Ishikawa (cell line): Measurements from ENCODE around the gene WSB2.

Experiments
- CEBPB ChIP-seq: IDR thresholded peaks from 2 replicates; pipeline ENCODE4 v1.6.1; 2012
- CREB1 ChIP-seq: IDR thresholded peaks from 2 replicates; pipeline ENCODE4 v1.6.1; 2012; ENCODE audit warnings: low read depth
- EGR1 ChIP-seq: IDR thresholded peaks from 2 replicates; pipeline ENCODE4 v1.6.1; 2012
- EP300 ChIP-seq: IDR thresholded peaks from 2 replicates; pipeline ENCODE4 v1.6.1; 2012; ENCODE audit warnings: borderline replicate concordance
- FOXM1 ChIP-seq: IDR thresholded peaks from 2 replicates; pipeline ENCODE4 v1.6.1; 2012; ENCODE audit warnings: low read depth, borderline replicate concordance
- NFIC ChIP-seq: IDR thresholded peaks from 2 replicates; pipeline ENCODE4 v1.6.1; 2012
- RAD21 ChIP-seq: IDR thresholded peaks from 2 replicates; pipeline ENCODE4 v1.6.1; 2012; ENCODE audit warnings: low read depth
- TAF1 ChIP-seq: IDR thresholded peaks from 2 replicates; pipeline ENCODE4 v1.6.1; 2012; ENCODE audit warnings: low read depth, mild to moderate bottlenecking
- TCF12 ChIP-seq: IDR thresholded peaks from 2 replicates; pipeline ENCODE4 v1.6.1; 2012; ENCODE audit warnings: low read depth
- TEAD4 ChIP-seq: IDR thresholded peaks from 2 replicates; pipeline ENCODE4 v1.6.1; 2012
- YY1 ChIP-seq: IDR thresholded peaks from 2 replicates; pipeline ENCODE4 v1.6.1; 2012; ENCODE audit warnings: low read depth
- ZBTB7A ChIP-seq: IDR thresholded peaks from 2 replicates; pipeline ENCODE4 v1.6.1; 2012; ENCODE audit warnings: low read depth
- TF ChIP-seq, protein P1 (sequence below): IDR thresholded peaks from 2 replicates; pipeline ENCODE4 v1.6.1; 2012
- TF ChIP-seq, protein P2 (sequence below): IDR thresholded peaks from 2 replicates; pipeline ENCODE4 v1.6.1; 2012
- TF ChIP-seq, protein P3 (sequence below): IDR thresholded peaks from 2 replicates; pipeline ENCODE4 v1.6.1; 2012; ENCODE audit warnings: low read depth, mild to moderate bottlenecking

The WSB2 gene

DNA sequence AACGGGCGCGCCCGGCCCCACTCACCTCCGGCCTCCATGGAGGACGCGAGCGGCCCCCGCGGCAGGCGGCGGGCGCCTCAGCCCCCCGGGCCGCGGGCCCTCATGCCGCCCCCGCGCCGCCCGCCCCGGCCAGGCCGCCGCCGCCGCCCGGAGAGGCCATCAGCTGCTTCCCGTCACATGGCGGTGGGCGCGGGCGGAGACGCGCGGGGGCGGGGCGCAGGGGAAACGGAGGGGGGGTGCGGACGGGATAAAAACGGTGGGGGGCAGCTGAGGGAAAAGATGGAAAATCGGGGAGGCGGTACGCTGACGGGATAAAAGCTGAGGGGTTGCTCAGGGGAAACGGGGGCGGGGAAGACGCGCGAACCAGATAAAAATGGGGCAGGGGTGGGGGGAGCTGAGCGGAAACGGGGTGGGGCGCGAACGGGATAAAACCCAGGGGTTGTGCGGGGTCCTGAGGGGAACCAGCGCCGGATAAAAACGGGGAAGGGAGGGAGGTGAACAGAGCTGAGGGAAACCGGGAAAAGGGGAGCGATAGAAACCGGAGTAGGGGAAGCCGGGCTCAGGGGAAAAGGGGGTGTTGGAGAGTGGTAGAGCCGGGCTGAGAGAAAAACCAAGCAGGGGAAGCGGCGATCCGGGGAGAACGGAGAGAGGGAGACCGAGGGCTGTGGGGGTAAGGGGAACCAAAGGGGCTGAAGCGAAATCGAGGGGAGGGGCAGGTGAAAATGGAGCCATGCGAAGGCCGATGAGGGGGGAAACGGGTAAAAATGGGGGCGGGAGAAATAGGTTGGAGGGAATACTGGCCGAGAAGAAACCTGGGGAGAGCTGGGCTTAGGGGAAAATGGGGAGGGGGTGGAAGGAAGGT lies at the start of gene WSB2:
TSS of gene WSB2 (minus strand) at position 169 of the 862 bp plus-strand sequence. CDS start at position 38, 131 bp downstream.
- TF ChIP-seq EP300 = no peak
- TF ChIP-seq EGR1 = peak; percentile 73
- TF ChIP-seq, protein P1, sequence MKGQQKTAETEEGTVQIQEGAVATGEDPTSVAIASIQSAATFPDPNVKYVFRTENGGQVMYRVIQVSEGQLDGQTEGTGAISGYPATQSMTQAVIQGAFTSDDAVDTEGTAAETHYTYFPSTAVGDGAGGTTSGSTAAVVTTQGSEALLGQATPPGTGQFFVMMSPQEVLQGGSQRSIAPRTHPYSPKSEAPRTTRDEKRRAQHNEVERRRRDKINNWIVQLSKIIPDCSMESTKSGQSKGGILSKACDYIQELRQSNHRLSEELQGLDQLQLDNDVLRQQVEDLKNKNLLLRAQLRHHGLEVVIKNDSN = peak; percentile 89
- TF ChIP-seq YY1 = 0 out of 2 replicates have a peak, but pooled peaks have one; percentile 31
- peak; percentile 5 for TF ChIP-seq TAF1
- TF ChIP-seq ZBTB7A = peak; percentile 48; the same call in 1 of the 2 replicates
- no peak for TF ChIP-seq FOXM1

DNA sequence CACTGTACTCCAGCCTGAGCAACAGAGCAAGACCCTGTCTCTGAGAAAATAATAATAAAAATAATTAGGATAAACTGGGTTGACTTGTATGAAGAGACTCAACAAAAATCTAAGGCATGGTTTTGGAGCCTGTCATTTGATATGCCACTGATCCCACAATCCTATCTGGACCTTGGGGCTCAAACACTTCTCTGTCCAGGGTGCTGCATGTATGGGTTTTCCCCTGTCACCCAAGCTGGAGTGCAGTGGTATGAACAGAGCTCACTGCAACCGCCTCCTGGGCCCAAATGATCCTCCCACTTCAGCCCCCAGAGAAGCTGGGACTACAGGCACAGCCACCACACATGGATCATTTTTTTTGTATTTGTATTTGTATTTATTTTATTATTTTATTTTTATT lies 48.1 kb upstream of the WSB2 start:
- TF ChIP-seq TAF1 = no peak
- no peak for TF ChIP-seq NFIC
- TF ChIP-seq, protein P2, sequence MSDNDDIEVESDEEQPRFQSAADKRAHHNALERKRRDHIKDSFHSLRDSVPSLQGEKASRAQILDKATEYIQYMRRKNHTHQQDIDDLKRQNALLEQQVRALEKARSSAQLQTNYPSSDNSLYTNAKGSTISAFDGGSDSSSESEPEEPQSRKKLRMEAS = no peak
- TF ChIP-seq, protein P3, sequence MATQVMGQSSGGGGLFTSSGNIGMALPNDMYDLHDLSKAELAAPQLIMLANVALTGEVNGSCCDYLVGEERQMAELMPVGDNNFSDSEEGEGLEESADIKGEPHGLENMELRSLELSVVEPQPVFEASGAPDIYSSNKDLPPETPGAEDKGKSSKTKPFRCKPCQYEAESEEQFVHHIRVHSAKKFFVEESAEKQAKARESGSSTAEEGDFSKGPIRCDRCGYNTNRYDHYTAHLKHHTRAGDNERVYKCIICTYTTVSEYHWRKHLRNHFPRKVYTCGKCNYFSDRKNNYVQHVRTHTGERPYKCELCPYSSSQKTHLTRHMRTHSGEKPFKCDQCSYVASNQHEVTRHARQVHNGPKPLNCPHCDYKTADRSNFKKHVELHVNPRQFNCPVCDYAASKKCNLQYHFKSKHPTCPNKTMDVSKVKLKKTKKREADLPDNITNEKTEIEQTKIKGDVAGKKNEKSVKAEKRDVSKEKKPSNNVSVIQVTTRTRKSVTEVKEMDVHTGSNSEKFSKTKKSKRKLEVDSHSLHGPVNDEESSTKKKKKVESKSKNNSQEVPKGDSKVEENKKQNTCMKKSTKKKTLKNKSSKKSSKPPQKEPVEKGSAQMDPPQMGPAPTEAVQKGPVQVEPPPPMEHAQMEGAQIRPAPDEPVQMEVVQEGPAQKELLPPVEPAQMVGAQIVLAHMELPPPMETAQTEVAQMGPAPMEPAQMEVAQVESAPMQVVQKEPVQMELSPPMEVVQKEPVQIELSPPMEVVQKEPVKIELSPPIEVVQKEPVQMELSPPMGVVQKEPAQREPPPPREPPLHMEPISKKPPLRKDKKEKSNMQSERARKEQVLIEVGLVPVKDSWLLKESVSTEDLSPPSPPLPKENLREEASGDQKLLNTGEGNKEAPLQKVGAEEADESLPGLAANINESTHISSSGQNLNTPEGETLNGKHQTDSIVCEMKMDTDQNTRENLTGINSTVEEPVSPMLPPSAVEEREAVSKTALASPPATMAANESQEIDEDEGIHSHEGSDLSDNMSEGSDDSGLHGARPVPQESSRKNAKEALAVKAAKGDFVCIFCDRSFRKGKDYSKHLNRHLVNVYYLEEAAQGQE = peak; percentile 70
- TF ChIP-seq TCF12 = no peak
- TF ChIP-seq, protein P1 = no peak
- no peak for TF ChIP-seq CREB1

DNA sequence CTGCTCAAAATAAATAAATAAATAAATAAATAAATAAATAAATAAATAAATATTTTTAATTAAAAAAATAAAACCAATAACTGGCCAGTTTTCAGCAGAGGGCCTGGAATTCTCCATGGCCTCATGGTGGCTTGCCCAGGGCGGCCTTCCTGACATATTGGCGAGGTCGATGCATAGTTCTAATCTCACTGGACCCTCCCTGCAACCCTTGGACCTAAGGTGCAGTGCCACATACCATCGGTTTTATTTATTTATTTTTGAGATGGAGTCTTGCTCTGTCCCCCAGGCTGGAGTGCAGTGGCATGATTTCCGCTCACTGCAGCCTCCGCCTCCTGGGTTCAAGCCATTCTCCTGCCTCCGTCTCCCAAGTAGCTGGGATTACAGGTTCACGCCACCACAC lies 46.7 kb upstream of the WSB2 start:
- TF ChIP-seq TAF1 (no peak), CEBPB (no peak), TEAD4 (no peak), NFIC (no peak), ZBTB7A (no peak), CREB1 (no peak), FOXM1 (no peak), RAD21 (no peak), TCF12 (no peak), EP300 (no peak), YY1 (no peak), EGR1 (no peak)
- TF ChIP-seq, protein P2 = no peak
- TF ChIP-seq, protein P3 = no peak
- TF ChIP-seq, protein P1 = no peak

DNA sequence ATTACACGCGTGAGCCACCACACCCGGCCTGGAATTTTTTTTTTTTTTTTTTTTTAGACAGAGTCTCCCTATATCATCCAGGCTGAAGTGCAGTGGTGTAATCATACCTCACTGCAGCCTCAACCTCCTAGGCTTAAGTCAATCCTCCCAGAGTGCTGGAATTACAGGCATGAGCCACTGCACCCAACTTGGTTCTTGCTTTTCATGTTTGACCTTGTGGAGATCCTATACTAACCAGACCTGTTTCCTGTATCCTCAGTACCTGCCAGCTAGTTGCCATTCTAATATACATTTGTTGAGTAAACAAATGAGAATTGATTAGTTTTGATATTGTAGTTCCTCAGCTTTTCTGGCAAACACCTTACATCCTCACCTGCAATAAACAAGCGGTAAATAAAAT lies 46.0 kb upstream of the WSB2 start:
- no peak for TF ChIP-seq EGR1
- no peak for TF ChIP-seq YY1
- no peak for TF ChIP-seq CEBPB
- no peak for TF ChIP-seq CREB1
- TF ChIP-seq, protein P1 = no peak
- no peak for TF ChIP-seq EP300
- no peak for TF ChIP-seq RAD21
- no peak for TF ChIP-seq NFIC
- TF ChIP-seq, protein P2 = no peak
- no peak for TF ChIP-seq TAF1
- no peak for TF ChIP-seq FOXM1
- no peak for TF ChIP-seq TCF12
- TF ChIP-seq TEAD4 = no peak
- TF ChIP-seq ZBTB7A = no peak
